HG03469 (cell line): ENCODE results near the gene MT1M.
A peak's percentile ranks its signal among the peaks of the same experiment; 100 is the strongest.
"Not testable (repeated sequence)": the region's sequence is repeated elsewhere in the genome, so short reads cannot be mapped to it uniquely, and the experiment has no call there.

Experiments used
- ATAC-seq: cut with Tn5 transposase; IDR thresholded peaks from one replicate; pipeline ENCODE4 v1.9.1; 2021; ENCODE audit warnings: mild to moderate bottlenecking, moderate library complexity, moderate number of reproducible peaks; ENCODE audit not compliant: unreplicated experiment

MT1M gene

GRCh38 chr16:56608043-56608875 lies 24.2 kb upstream of the MT1M start, which contains the start of gene MT2A:
Gene MT2A (plus strand): TSS chr16:56608584. CDS start chr16:56608656, 72 bp downstream.
- ATAC-seq: peak; percentile 81

- no peak for ATAC-seq
These were observed 23.5 kb upstream of the MT1M start for GRCh38 chr16:56608876-56609462.

- ATAC-seq: peak; percentile 39
These were observed 23.0 kb upstream of the MT1M start for GRCh38 chr16:56609463-56609921.

GRCh38 chr16:56610017-56610608 lies 22.3 kb upstream of the MT1M start:
- ATAC-seq: no peak

GRCh38 chr16:56610609-56611111 lies 21.8 kb upstream of the MT1M start:
- no peak for ATAC-seq

GRCh38 chr16:56611281-56611833 lies 21.1 kb upstream of the MT1M start:
- no peak for ATAC-seq

- no peak for ATAC-seq
These were observed 18.8 kb upstream of the MT1M start for GRCh38 chr16:56613706-56614105.

- ATAC-seq: no peak
These were observed 17.9 kb upstream of the MT1M start for GRCh38 chr16:56614549-56614991.

- ATAC-seq: no peak
These were observed 17.1 kb upstream of the MT1M start for GRCh38 chr16:56615353-56615752.

GRCh38 chr16:56616608-56617211 lies 15.7 kb upstream of the MT1M start:
- no peak for ATAC-seq

GRCh38 chr16:56617212-56618085 lies 15.0 kb upstream of the MT1M start:
- ATAC-seq: no peak

- ATAC-seq: no peak
These were observed 14.3 kb upstream of the MT1M start for GRCh38 chr16:56618138-56618537.

GRCh38 chr16:56620339-56620897 lies 12.0 kb upstream of the MT1M start:
- no peak for ATAC-seq

GRCh38 chr16:56621665-56622445 lies 10.6 kb upstream of the MT1M start:
- ATAC-seq: not testable (repeated sequence)

GRCh38 chr16:56623184-56623583 lies 9.3 kb upstream of the MT1M start:
- ATAC-seq: not testable (repeated sequence)

- no peak for ATAC-seq
These were observed 8.8 kb upstream of the MT1M start for GRCh38 chr16:56623637-56624036.

- ATAC-seq: no peak
These were observed 7.1 kb upstream of the MT1M start, which contains the start of gene MT1E for GRCh38 chr16:56625140-56625942. Gene MT1E (plus strand): TSS chr16:56625781. CDS start chr16:56625852, 71 bp downstream.
